T-helper 2 cell (primary cell): ENCODE data around the gene KRTAP12-1.
A peak's percentile ranks its signal among the peaks of the same experiment; 100 is the strongest.

ENCODE experiments used
- DNase-seq, 5 experiments: peaks; one replicate each; pipeline versions ENCODE4 v3.0.0 to v3.0.0-alpha.2; 2012 to 2022
- total RNA-seq, 2 donors: gene quantifications; one replicate each; lab custom pipeline; 2026; lab: John Stamatoyannopoulos, UW

The KRTAP12-1 gene
- 0 reads per million in 2 donors for total RNA-seq

- no peak for DNase-seq
Observed at GRCh38 chr21:44681861-44682579, at the start of gene KRTAP12-1. Gene KRTAP12-1 (minus strand): TSS chr21:44682163. CDS start chr21:44682123, 40 bp downstream.

DNA sequence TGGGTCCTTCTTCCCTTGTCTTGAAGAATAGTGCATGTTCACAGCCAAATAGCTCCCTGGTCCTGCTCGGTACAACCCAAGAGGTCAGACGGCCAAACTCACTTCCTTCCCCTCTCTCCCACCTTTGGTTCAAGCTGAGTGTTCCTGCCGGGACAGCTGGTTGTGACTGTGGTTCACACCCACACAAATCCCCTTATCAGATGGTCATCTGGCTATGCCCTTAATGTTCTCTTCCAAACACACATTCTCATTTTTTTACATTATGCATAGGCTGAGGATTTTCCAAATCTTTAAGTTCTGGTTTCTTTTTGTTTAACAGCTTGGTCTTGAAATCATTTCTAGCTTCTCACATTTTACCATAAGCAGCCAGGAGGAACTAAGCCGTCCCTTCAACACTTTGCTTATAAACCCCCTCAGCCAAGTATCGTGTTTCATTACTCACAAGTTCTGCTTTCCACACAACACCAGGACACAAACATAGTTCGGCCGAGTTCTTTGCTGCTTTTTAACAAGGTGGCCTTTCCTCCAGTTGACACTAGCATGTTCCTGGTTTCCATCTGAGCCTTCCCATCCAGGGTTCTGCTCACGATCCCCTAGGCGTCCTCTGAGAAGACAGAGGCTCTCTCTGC is 49.1 kb upstream of the KRTAP12-1 start:
- DNase-seq, result no peak

- no peak for DNase-seq
Observed at GRCh38 chr21:44730028-44730395, 48.0 kb upstream of the KRTAP12-1 start.

DNA sequence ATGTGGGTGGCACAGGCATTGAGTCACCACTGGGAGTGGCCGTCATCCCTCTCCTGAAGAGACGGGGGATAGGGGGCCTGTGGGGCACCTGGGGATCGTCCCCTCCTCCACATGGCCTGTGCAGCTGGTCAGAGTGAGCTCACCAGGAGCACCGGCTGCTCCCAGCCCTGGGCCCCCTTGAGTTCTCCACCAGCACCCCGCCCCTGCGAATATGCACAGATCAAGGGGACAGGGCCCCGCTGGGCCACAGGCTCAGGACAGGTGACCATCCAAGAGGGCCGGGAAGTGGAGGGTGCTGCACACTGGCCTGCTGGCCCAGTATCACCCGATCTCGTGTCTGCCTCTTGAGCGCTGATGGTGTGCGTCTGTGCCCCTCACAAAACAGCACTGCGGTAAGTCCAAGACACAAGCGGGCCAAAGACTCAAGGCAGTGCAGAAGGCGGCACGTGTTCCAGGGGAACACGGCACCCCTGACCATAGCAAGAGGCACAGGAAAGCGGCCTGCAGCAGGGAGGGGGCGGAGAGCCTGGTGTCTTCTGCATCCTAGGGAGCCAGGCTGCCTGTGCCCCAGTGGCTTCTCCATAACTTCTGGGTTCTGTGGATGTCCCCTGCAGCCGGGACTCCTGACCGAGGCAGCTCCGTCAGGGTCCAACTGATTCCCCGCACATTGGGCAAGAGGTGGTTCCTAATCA is 47.5 kb upstream of the KRTAP12-1 start:
- DNase-seq, result no peak

DNA sequence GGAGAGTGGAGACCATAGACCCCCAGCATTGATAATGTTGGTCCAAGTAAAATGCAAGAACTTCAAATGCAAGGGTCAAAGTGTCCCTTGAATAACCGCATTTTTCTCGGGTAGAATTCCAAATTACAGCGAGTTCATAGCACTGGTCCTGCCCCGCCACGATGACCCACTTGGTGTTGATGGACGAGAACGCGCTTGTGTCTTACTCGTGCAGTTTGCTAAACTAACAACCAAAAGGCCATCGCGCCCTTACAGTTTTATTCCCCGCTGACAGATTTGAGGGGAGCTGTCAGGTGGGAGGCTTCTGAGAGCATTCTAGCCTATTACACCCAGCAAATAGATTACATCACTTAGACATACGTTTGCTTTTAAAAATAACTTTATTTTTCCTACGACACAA is 46.8 kb upstream of the KRTAP12-1 start:
- DNase-seq, result no peak

GRCh38 chr21:44727757-44728156 is 45.8 kb upstream of the KRTAP12-1 start:
- DNase-seq, result no peak

GRCh38 chr21:44727321-44727720 is 45.4 kb upstream of the KRTAP12-1 start:
- no peak for DNase-seq

DNA sequence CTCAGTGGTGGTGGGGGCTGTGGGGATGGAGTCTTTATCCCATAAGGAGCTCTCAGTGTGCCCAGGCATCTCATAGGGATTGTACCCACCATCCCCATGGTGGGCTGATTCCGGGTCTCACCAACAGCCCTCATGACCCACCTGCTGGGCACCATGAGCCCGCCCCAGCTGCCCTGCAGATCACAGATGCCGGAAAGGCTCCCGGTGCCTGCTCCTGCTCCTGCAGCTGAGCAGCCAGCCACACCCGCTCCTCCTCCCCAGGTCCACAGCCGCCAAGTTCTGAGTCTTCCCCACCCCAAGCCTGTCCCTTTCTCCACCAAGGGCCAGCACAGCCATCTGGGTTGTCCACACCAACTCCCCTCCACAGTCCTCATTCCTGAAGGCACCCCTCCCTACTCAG is 44.9 kb upstream of the KRTAP12-1 start:
- no peak for DNase-seq

- DNase-seq, result no peak
Observed at GRCh38 chr21:44724926-44725325, 43.0 kb upstream of the KRTAP12-1 start.

GRCh38 chr21:44724196-44724595 is 42.2 kb upstream of the KRTAP12-1 start:
- DNase-seq, result no peak

DNA sequence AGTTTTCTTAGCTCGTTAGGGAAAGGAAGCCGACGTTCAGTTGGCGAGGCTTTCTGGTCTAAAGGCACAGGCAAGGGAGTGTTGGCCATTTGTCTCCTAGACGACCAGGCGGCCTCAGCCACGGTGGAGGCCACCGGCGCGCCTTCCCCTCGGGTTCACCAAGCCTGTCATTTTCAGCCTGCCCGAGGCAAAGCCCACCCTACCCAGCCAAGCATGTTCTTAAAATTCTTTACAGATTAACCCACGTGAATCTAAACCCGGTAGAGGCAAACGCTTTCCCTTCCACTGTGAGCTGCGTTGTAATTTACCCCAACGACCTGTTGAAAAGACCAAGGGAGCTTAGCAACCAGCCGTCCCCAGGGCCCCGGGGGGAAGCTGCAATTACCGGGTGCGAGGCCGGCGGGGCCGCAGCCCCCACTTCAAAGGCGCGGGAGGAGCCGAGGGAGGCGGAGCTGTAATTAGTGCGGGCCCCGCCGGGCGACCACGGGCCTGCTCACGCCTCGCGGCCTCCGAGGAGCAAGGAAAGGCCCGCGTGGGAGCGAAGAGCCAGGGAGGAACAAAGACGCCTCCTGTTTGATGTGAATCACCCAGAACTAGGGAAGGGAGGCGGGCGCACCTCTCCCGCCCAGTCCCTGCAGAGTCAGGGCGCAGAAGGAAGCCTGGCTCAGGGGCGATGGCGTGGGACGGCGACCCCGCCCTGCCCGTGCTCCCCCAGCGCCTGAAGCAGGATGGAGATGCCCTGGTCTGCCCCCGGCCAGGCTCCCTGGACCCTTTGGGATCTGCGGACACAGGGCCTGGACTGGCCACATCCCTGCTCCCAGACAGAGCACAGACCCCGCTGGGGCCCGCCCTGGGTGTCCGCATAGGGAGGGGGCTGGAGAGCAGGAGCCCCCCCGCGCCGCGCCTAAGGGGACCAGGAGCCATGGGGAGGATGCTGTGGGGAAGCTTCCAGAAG is 41.5 kb upstream of the KRTAP12-1 start:
- DNase-seq, result peak in 1 of 5 experiments; percentile 28

- DNase-seq, result no peak
Observed at GRCh38 chr21:44722731-44723130, 40.8 kb upstream of the KRTAP12-1 start.

GRCh38 chr21:44720170-44720569 is 38.2 kb upstream of the KRTAP12-1 start:
- DNase-seq, result no peak

GRCh38 chr21:44718571-44718970 is 36.6 kb upstream of the KRTAP12-1 start:
- DNase-seq, result no peak

- DNase-seq, result no peak
Observed at GRCh38 chr21:44718093-44718492, 36.1 kb upstream of the KRTAP12-1 start.

GRCh38 chr21:44716984-44717383 is 35.0 kb upstream of the KRTAP12-1 start:
- no peak for DNase-seq

- no peak for DNase-seq
Observed at GRCh38 chr21:44714905-44715304, 32.9 kb upstream of the KRTAP12-1 start.

DNA sequence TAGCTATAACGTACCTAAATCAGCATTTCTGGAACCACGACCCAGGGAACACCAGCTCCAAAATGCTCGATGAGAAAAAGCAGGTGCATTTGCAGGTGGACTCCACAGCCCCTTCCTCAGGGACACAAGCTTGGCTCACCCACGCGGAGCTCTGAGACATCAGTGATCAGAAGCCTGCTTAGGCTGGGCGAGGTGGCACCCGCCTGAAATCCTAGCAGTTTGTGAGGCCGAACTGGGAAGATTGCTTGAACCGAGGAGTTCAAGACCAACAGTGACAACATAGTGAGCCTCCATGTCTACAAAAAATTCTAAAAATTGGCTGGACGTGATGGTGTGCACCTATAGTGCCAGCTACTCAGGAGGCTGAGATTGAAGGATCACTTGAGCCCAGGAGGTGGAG is 31.9 kb upstream of the KRTAP12-1 start:
- no peak for DNase-seq

GRCh38 chr21:44713130-44713529 is 31.2 kb upstream of the KRTAP12-1 start:
- no peak for DNase-seq

- no peak for DNase-seq
Observed at GRCh38 chr21:44712203-44713028, 30.5 kb upstream of the KRTAP12-1 start.

DNA sequence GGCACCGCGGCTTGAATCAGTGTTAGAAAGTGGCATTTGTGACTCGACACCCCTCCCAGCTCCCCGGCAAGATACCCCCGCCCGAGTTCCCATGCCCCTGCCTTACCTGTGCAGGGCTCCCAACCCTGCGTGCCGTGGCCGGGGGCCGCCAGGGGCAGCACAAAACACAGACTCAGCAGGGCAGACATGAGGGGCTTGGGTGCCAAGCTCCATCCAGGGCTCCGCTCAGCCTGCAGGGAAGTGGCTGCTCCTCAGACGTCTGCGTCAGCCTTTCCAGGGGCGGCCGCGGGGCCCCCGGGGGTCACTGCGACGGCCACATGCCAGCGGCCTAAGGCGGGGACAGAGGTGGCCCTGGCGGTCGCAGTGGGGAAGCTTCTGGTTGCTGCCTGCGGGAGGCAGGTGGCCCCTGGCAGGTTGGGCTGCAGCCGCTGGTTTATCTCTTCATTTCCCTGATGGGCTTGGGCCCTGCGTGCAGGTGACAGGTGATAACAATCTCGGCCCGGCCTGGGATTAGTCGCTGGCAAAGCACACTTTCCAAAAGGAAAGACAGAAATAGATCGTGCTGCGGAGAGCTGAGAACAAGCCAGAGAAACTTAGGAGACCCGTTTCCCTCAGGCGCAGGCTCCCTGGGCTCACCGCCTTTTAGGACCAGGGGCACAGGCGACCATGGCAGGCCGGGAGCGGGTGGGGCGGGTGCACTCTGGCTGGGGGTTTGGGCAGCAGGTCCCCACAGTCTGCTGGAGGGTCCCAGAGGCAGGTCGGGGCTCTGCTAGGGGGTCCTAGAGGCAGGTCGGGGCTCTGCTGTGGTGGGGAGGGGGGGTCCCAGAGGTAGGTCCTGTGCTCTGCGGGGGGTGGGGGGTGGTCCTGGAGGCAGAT is 29.6 kb upstream of the KRTAP12-1 start, which contains the start of gene TSPEAR:
Gene TSPEAR (minus strand): TSS at position 246 of the 876 bp plus-strand sequence. CDS start 58 bp downstream, at position 188.
- no peak for DNase-seq
